Liver (tissue), 10 donors: ENCODE results near the gene RABEP2. TPM values are rescaled to one million over a fixed set of nuclear protein-coding genes. Genes with fewer than 3 reads are reported as not detected.

Experiments used
- DNase-seq: peaks from one replicate; pipeline ENCODE4 v3.0.0-alpha.2; 2017; ENCODE audit warnings: low spot score
- H3K27ac ChIP-seq, 2 donors: one replicate each; pipeline ENCODE4 v1.7.0; 2013; ENCODE audit warnings: inconsistent platforms in 2 of 2, low read length in 2 of 2, control low read depth in 1 of 2, low read depth in 1 of 2, mild to moderate bottlenecking in 1 of 2
- H3K27me3 ChIP-seq, 4 donors: one replicate each; pipeline versions ENCODE4 v1.6.1 to v1.7.0; 2013; ENCODE audit warnings: low read length in 3 of 4, inconsistent platforms in 1 of 4, mild to moderate bottlenecking in 1 of 4, moderate library complexity in 1 of 4; ENCODE audit not compliant: control insufficient read depth in 4 of 4, insufficient read depth in 4 of 4
- H3K36me3 ChIP-seq, 4 donors: one replicate each; pipeline versions ENCODE4 v1.6.1 to v1.7.0; 2013; ENCODE audit warnings: low read length in 3 of 4, mild to moderate bottlenecking in 3 of 4, low read depth in 1 of 4, moderate library complexity in 1 of 4; ENCODE audit not compliant: control insufficient read depth in 4 of 4, insufficient read depth in 3 of 4
- H3K4me1 ChIP-seq, 4 donors: one replicate each; pipeline versions ENCODE4 v1.6.1 to v1.7.0; 2013; ENCODE audit warnings: low read length in 3 of 4, mild to moderate bottlenecking in 3 of 4, moderate library complexity in 1 of 4; ENCODE audit not compliant: control insufficient read depth in 4 of 4, insufficient read depth in 4 of 4
- H3K4me3 ChIP-seq, 3 donors: one replicate each; pipeline versions ENCODE4 v1.6.1 to v1.7.0; 2013; ENCODE audit warnings: low read length in 3 of 3, control low read depth in 1 of 3, low read depth in 1 of 3, mild to moderate bottlenecking in 1 of 3
- H3K9ac ChIP-seq, 2 donors: one replicate each; pipeline ENCODE4 v1.7.0; 2013; ENCODE audit warnings: low read length in 2 of 2, mild to moderate bottlenecking in 2 of 2, moderate library complexity in 2 of 2, control low read depth in 1 of 2, low read depth in 1 of 2
- H3K9me3 ChIP-seq, 4 donors: one replicate each; pipeline versions ENCODE4 v1.6.1 to v1.7.0; 2013; ENCODE audit warnings: low read length in 3 of 4; ENCODE audit not compliant: control insufficient read depth in 4 of 4
- GABPA ChIP-seq, 2 donors: IDR thresholded peaks in 1 of 2; conservative IDR thresholded peaks in 1 of 2; 2 replicates each; pipeline ENCODE4 v1.6.1; 2016; ENCODE audit warnings: antibody characterized with exemption in 2 of 2, mild to moderate bottlenecking in 1 of 2, moderate library complexity in 1 of 2
- HNF4A ChIP-seq, 2 donors: conservative IDR thresholded peaks; 2 replicates each; pipeline ENCODE4 v1.6.1; 2016; ENCODE audit warnings: antibody characterized with exemption in 2 of 2, mild to moderate bottlenecking in 2 of 2
- NR2F2 ChIP-seq: IDR thresholded peaks from 2 replicates; pipeline ENCODE4 v1.6.1; 2016; ENCODE audit warnings: antibody characterized with exemption
- SP1 ChIP-seq: IDR thresholded peaks from 2 replicates; pipeline ENCODE4 v1.6.1; 2018; ENCODE audit warnings: antibody characterized with exemption, mild to moderate bottlenecking
- YY1 ChIP-seq: IDR thresholded peaks from 2 replicates; pipeline ENCODE4 v1.6.1; 2016; ENCODE audit warnings: antibody characterized with exemption, mild to moderate bottlenecking
- WGBS: extraction: QIAGEN DNeasy Blood & Tissue Kit; methylation state at CpG from one replicate; pipeline ENCODE4 v1.1.7; 2013; 5-methylcytosine and 5-hydroxymethylcytosine counted together
- polyA plus RNA-seq, 2 donors: library from polyadenylated mRNA; stranded (reverse) in 1 of 2; unstranded in 1 of 2; fragments of 200-250 nt in 1 of 2; fragments of >200 nt in 1 of 2; fragmentation: Nextera tagmentation in 1 of 2; extraction: Ambion mirVana in 1 of 2; gene quantifications; one replicate each; pipeline versions ENCODE4 v1.2.1 to v1.2.3, GENCODE V29; 2013 to 2015
- small RNA-seq: library from RNA; depleted of rRNA; stranded (forward); fragments of <200 nt; gene quantifications from one replicate; pipeline ENCODE3, GENCODE V24; 2014
- total RNA-seq, 2 donors: library from RNA; depleted of rRNA; stranded (reverse); fragments of >200 nt; gene quantifications; one replicate each; pipeline ENCODE4 v1.2.3, GENCODE V29; 2014
- TF ChIP-seq, protein P1 (sequence below): IDR thresholded peaks from 2 replicates; pipeline ENCODE4 v1.6.1; 2016; ENCODE audit warnings: antibody characterized with exemption, mild to moderate bottlenecking
- donor health status: healthy.
- donor health status: healthy.
- donor health status: healthy.
- donor health status: healthy.
- donor health status: healthy.

The RABEP2 gene
- total and polyA plus RNA-seq, 4 donors, result 3.0 to 16.1 (median 8.3) TPM

DNA sequence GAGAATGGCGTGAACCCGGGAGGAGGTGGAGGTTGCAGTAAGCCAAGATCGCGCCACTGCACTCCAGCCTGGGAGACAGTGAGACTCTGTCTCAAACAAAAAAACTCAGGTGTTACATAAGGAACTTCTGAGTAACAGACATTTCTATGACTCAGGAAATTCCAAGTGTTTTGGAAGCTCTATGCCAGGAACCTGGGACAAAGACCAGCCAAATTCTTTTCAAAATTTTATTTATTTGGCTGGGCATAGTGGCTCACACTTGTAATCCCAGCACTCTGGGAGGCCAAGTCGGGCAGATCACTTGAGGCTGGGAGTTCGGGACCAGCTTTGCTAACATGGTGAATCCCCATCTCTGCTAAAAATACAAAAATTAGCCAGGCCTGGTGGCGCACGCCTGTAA is 66.6 kb downstream of the RABEP2 start:
- H3K9ac ChIP-seq, result no peak overlapping the region
- H3K27ac ChIP-seq, result no peak overlapping the region
- H3K4me1 ChIP-seq, result no peaks in the 10 kb centered on the region
- WGBS, result 98% methylated on average over 8 of the region's 8 CpGs
- H3K4me3 ChIP-seq, result no peak overlapping the region
- TF ChIP-seq NR2F2, result no peak
- TF ChIP-seq, protein P1, sequence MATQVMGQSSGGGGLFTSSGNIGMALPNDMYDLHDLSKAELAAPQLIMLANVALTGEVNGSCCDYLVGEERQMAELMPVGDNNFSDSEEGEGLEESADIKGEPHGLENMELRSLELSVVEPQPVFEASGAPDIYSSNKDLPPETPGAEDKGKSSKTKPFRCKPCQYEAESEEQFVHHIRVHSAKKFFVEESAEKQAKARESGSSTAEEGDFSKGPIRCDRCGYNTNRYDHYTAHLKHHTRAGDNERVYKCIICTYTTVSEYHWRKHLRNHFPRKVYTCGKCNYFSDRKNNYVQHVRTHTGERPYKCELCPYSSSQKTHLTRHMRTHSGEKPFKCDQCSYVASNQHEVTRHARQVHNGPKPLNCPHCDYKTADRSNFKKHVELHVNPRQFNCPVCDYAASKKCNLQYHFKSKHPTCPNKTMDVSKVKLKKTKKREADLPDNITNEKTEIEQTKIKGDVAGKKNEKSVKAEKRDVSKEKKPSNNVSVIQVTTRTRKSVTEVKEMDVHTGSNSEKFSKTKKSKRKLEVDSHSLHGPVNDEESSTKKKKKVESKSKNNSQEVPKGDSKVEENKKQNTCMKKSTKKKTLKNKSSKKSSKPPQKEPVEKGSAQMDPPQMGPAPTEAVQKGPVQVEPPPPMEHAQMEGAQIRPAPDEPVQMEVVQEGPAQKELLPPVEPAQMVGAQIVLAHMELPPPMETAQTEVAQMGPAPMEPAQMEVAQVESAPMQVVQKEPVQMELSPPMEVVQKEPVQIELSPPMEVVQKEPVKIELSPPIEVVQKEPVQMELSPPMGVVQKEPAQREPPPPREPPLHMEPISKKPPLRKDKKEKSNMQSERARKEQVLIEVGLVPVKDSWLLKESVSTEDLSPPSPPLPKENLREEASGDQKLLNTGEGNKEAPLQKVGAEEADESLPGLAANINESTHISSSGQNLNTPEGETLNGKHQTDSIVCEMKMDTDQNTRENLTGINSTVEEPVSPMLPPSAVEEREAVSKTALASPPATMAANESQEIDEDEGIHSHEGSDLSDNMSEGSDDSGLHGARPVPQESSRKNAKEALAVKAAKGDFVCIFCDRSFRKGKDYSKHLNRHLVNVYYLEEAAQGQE, result no peak
- no peak for TF ChIP-seq HNF4A (conservative IDR thresholded peaks at IDR 0.05)
- no peak for TF ChIP-seq GABPA (IDR thresholded peaks at IDR 0.05 in 1 of 2, conservative IDR thresholded peaks at IDR 0.05 in 1 of 2)
- no peak for TF ChIP-seq SP1
- no peak for TF ChIP-seq YY1
- no peaks in the 10 kb centered on the region for H3K9me3 ChIP-seq
- H3K27me3 ChIP-seq, result no peaks in the 10 kb centered on the region
- DNase-seq, result no peak
- H3K36me3 ChIP-seq, result no peaks in the 10 kb centered on the region

Small RNA genes lying within 50 kb of the gene (small RNA-seq; reads per million reads assigned to genes)
- gene RF00416, result not detected

Other genes starting within 250 kb of the RABEP2 start
- gene EIF3C, start 213.8 kb downstream of the RABEP2 start, total RNA-seq, result 100 to 1,000 TPM; 114 to 117 TPM
- 100 to 1,000 TPM; 212 TPM for gene EIF3C, start 213.8 kb downstream of the RABEP2 start, polyA plus RNA-seq
- gene NPIPB9, start 173.5 kb downstream of the RABEP2 start, total RNA-seq, result 1 to 10 TPM in 1 of 2 donors, under 1 TPM in 1; 0.98 to 7.0 TPM
- under 1 TPM; 0.06 to 0.83 TPM for gene NPIPB9, start 173.5 kb downstream of the RABEP2 start, polyA plus RNA-seq
- 10 to 100 TPM; 37.0 to 40.7 TPM for gene ATXN2L, start 102.2 kb downstream of the RABEP2 start, total RNA-seq
- gene ATXN2L, start 102.2 kb downstream of the RABEP2 start, polyA plus RNA-seq, result 10 to 100 TPM; 23.1 to 28.7 TPM
- gene TUFM, start 78.9 kb downstream of the RABEP2 start, total RNA-seq, result 10 to 100 TPM; 90.4 to 96.0 TPM
- gene TUFM, start 78.9 kb downstream of the RABEP2 start, polyA plus RNA-seq, result 100 to 1,000 TPM; 177 to 191 TPM
- 10 to 100 TPM in 1 of 2 donors, 1 to 10 TPM in 1; 8.3 to 10.5 TPM for gene SH2B1, start 61.4 kb downstream of the RABEP2 start, total RNA-seq
- gene SH2B1, start 61.4 kb downstream of the RABEP2 start, polyA plus RNA-seq, result 10 to 100 TPM in 1 of 2 donors, 1 to 10 TPM in 1; 4.9 to 13.0 TPM
- under 1 TPM; 0.09 to 0.17 TPM for gene ATP2A1, start 46.8 kb downstream of the RABEP2 start, total RNA-seq
- gene ATP2A1, start 46.8 kb downstream of the RABEP2 start, polyA plus RNA-seq, result under 1 TPM; 0.07 to 0.23 TPM
- 1 to 10 TPM in 1 of 2 donors, under 1 TPM in 1; 0.17 to 1.2 TPM for gene CD19, start 6.7 kb upstream of the RABEP2 start, total RNA-seq
- under 1 TPM; 0.08 to 0.82 TPM for gene CD19, start 6.7 kb upstream of the RABEP2 start, polyA plus RNA-seq
- gene NFATC2IP, start 25.7 kb upstream of the RABEP2 start, total RNA-seq, result 10 to 100 TPM; 16.7 to 17.6 TPM
- gene NFATC2IP, start 25.7 kb upstream of the RABEP2 start, polyA plus RNA-seq, result 1 to 10 TPM; 5.8 to 7.1 TPM
- 10 to 100 TPM; 11.5 to 19.1 TPM for gene SPNS1, start 49.5 kb upstream of the RABEP2 start, total RNA-seq
- 10 to 100 TPM; 12.2 to 20.5 TPM for gene SPNS1, start 49.5 kb upstream of the RABEP2 start, polyA plus RNA-seq
- gene LAT, start 59.8 kb upstream of the RABEP2 start, total RNA-seq, result 1 to 10 TPM; 1.3 to 2.3 TPM
- 1 to 10 TPM; 1.5 to 1.8 TPM for gene LAT, start 59.8 kb upstream of the RABEP2 start, polyA plus RNA-seq